ENCODE results near the gene NUDT22. TPM values are rescaled to one million over a fixed set of nuclear protein-coding genes. Genes with fewer than 3 reads are reported as not detected.

NUDT22 gene
- total RNA-seq, 2 experiments from 2014 or later = 86.7 to 91.6 TPM

DNA sequence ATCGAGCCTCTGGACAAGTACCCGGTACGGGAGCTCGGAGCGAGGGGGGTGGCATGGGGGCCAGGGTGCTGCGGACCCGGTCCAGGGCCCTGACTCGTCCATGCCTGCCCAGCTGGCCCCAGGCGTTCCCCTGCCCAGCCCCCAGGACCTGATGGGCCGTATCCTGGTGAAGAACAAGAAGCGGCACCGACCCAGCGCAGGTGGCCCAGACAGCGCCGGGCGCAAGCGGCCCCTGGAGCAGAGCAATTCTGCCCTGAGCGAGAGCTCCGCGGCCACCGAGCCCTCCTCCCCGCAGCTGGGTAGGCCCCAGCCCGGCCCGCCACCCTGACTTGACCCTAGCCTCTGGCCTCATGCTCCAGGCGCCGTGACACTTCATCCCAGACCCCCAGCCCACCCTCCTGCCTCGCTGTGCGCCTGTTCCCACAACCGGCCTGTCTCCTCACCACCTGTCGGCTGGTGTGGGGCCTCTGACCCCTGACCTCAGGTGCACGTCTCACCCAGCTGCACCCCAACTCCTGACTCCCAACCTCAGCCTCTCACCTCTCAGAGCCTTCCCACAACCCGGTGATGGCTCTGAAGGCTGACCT, 33.0 kb downstream of the NUDT22 start:
- POLR2A ChIA-PET = interaction anchor here (1.2 to 1.5 kb wide), 2 partner anchors 10 to 14 kb away, joined by 4 to 8 read pairs; no protein-coding TSS in a partner anchor
- no peak overlapping the region for H3K27ac Mint-ChIP-seq
- DNase-seq = no peak
- peaks cover 21% of the 10 kb centered on the region for H3K36me3 Mint-ChIP-seq (ENCODE audit: low read depth)
- H3K9me3 Mint-ChIP-seq (ENCODE audit: insufficient read depth) = no peaks in the 10 kb centered on the region
- H3K4me1 Mint-ChIP-seq (ENCODE audit: low read depth) = peaks cover 8% of the 10 kb centered on the region
- ATAC-seq = no peak
- CTCF ChIA-PET = no interaction called here
- H3K27me3 Mint-ChIP-seq (ENCODE audit: low read depth) = no peaks in the 10 kb centered on the region
- H3K4me3 Mint-ChIP-seq = no peak overlapping the region

GRCh38 chr11:64259533-64260067, 33.5 kb downstream of the NUDT22 start:
- ATAC-seq (no peak), DNase-seq (no peak)
- POLR2A ChIA-PET = interaction anchor here (1.2 to 1.5 kb wide), 2 partner anchors 9 to 15 kb away, joined by 4 to 8 read pairs; no protein-coding TSS in a partner anchor
- H3K27me3 Mint-ChIP-seq (ENCODE audit: low read depth) = no peaks in the 10 kb centered on the region
- H3K9me3 Mint-ChIP-seq (ENCODE audit: insufficient read depth) = no peaks in the 10 kb centered on the region
- peaks cover 7% of the 10 kb centered on the region for H3K4me1 Mint-ChIP-seq (ENCODE audit: low read depth)
- CTCF ChIA-PET = no interaction called here
- H3K27ac Mint-ChIP-seq = no peak overlapping the region
- no peak overlapping the region for H3K4me3 Mint-ChIP-seq
- peaks cover 23% of the 10 kb centered on the region for H3K36me3 Mint-ChIP-seq (ENCODE audit: low read depth)

DNA sequence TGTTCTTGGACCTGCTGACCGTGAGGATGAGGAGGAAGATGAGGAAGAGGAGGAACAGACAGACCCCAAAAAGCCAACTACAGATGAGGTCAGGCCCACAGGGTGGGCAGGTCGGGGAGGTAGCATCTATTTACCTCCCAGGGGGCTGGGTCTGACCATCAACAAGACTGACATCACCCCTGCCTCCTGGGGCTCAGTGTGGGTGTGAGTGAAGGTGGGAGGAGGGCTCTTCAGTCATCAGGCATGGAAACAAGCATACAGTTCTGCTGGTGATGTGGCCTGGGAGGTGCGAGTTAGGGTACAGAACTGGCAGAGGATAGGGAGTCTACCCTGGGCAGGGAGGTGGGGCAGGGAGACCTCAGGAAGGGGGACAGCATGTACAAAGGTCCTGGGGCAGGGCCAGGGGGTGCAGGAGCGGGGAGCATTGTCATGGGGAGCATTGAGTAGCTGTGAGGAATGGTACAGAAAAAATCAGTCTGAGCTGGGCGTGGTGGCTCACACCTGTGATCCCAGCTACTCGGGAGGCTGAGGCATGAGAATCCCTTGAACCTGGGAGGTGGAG, 34.2 kb downstream of the NUDT22 start:
- POLR2A ChIA-PET = no interaction called here
- peaks cover 7% of the 10 kb centered on the region for H3K4me1 Mint-ChIP-seq (ENCODE audit: low read depth)
- DNase-seq = no peak
- H3K36me3 Mint-ChIP-seq (ENCODE audit: low read depth) = peaks cover 23% of the 10 kb centered on the region
- no peaks in the 10 kb centered on the region for H3K9me3 Mint-ChIP-seq (ENCODE audit: insufficient read depth)
- H3K4me3 Mint-ChIP-seq = no peak overlapping the region
- no peaks in the 10 kb centered on the region for H3K27me3 Mint-ChIP-seq (ENCODE audit: low read depth)
- H3K27ac Mint-ChIP-seq = no peak overlapping the region
- no peak for ATAC-seq
- CTCF ChIA-PET = no interaction called here

- POLR2A ChIA-PET = interaction anchor here (0.8 to 1.5 kb wide), 3 partner anchors 10 to 38 kb away, joined by 3 read pairs; partner anchors contain the start of gene PPP1R14B
- H3K4me3 Mint-ChIP-seq = no peak overlapping the region
- ATAC-seq = no peak
Observed at GRCh38 chr11:64261556-64262080, 35.5 kb downstream of the NUDT22 start.

GRCh38 chr11:64262271-64263002, 36.4 kb downstream of the NUDT22 start:
- no peak for DNase-seq
- ChIA-PET CTCF (interaction anchor here (0.8 to 2.5 kb wide), 2 partner anchors 11 to 16 kb away, joined by 3 to 10 read pairs; partner anchors contain the start of genes PLCB3 and PPP1R14B), POLR2A (interaction anchor here (0.7 to 1.3 kb wide), 2 partner anchors 56 to 76 kb away, joined by 3 to 4 read pairs; partner anchors contain the start of gene FERMT3)
- ATAC-seq = no peak
- H3K9me3 Mint-ChIP-seq (ENCODE audit: insufficient read depth) = no peaks in the 10 kb centered on the region
- H3K4me1 Mint-ChIP-seq (ENCODE audit: low read depth) = peaks cover 9% of the 10 kb centered on the region
- H3K36me3 Mint-ChIP-seq (ENCODE audit: low read depth) = peaks cover 19% of the 10 kb centered on the region
- H3K27ac Mint-ChIP-seq = no peak overlapping the region
- H3K27me3 Mint-ChIP-seq (ENCODE audit: low read depth) = no peaks in the 10 kb centered on the region
- no peak overlapping the region for H3K4me3 Mint-ChIP-seq

More at GRCh38 chr11:64261556-64262080, 35.5 kb downstream of the NUDT22 start:
- CTCF ChIA-PET = interaction anchor here (0.7 to 2.5 kb wide), 3 partner anchors 10 to 583 kb away, joined by 3 to 10 read pairs (median 3); partner anchors contain the start of genes PLCB3 and PPP1R14B
- no peak for DNase-seq
- peaks cover 20% of the 10 kb centered on the region for H3K36me3 Mint-ChIP-seq (ENCODE audit: low read depth)
- no peaks in the 10 kb centered on the region for H3K27me3 Mint-ChIP-seq (ENCODE audit: low read depth)
- no peaks in the 10 kb centered on the region for H3K9me3 Mint-ChIP-seq (ENCODE audit: insufficient read depth)
- no peak overlapping the region for H3K27ac Mint-ChIP-seq
- H3K4me1 Mint-ChIP-seq (ENCODE audit: low read depth) = peaks cover 7% of the 10 kb centered on the region

DNA sequence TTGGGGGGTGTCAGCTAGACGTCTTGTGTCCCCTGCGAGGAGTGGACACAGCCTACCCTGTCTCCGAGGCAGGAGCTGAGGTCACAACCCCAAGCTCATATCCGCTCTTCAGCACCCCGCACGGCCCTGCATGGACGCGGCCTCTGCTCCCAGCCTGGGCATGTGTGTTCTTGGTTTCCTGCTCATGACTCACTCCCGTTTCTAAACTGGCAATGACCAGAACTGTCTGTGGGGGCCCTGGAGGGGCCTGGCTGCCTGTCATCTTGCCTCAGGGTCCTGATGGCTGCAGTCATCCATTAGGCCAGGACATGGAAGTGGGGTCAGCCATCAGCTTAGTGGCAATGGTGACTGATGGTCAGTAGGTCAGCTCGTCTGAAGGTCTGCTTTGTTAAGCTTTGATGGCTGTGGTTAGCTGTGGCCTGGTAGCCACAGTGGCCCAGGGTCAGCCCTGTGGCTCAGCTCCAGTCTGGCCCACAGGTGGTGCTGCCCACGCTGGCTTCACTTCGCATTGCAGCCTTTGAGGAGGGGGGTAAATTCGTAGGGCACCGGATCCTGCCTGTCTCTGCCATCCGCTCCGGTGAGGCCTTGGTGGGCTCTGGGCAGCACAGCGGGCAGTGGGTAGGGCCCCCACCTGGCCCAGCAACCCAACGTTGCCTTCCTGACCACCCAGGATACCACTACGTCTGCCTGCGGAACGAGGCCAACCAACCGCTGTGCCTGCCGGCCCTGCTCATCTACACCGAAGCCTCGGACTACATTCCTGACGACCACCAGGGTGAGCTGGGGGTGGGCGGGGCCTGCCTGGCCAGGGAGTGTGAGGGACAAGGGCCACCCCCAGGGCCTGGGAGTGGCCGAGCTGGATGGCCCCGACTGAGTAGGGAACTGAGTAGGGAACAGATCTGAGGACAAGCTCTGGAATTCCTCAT, 37.2 kb downstream of the NUDT22 start:
- Mint-ChIP-seq H3K4me3 (no peak overlapping the region), H3K27ac (no peak overlapping the region), H3K9me3 (ENCODE audit: insufficient read depth) (no peaks in the 10 kb centered on the region), H3K4me1 (ENCODE audit: low read depth) (peaks cover 17% of the 10 kb centered on the region), H3K36me3 (ENCODE audit: low read depth) (peaks cover 23% of the 10 kb centered on the region), H3K27me3 (ENCODE audit: low read depth) (no peaks in the 10 kb centered on the region)
- CTCF ChIA-PET = interaction anchor here (2.5 to 9.5 kb wide), 2 partner anchors 11 to 12 kb away, joined by 10 to 63 read pairs; partner anchors contain the start of gene PLCB3
- DNase-seq (no peak), ATAC-seq (no peak)
- POLR2A ChIA-PET = interaction anchor here (0.7 to 2.4 kb wide), 5 partner anchors 11 to 77 kb away, joined by 3 to 7 read pairs (median 4); partner anchors contain the start of genes FERMT3 and PLCB3

- ATAC-seq (no peak), DNase-seq (no peak)
- Mint-ChIP-seq H3K27me3 (ENCODE audit: low read depth) (no peaks in the 10 kb centered on the region), H3K27ac (no peak overlapping the region), H3K36me3 (ENCODE audit: low read depth) (peaks cover 28% of the 10 kb centered on the region), H3K4me3 (no peak overlapping the region), H3K9me3 (ENCODE audit: insufficient read depth) (no peaks in the 10 kb centered on the region), H3K4me1 (ENCODE audit: low read depth) (peaks cover 24% of the 10 kb centered on the region)
- ChIA-PET POLR2A (interaction anchor here (1.2 to 2.4 kb wide), 3 partner anchors 12 to 19 kb away, joined by 3 to 7 read pairs (median 4); partner anchors contain the start of gene PLCB3), CTCF (interaction anchor here (9.5 kb wide), 1 partner anchor 13 kb away, joined by 63 read pairs; the partner anchor contains the start of gene PLCB3)
Observed at GRCh38 chr11:64263947-64264317, 37.9 kb downstream of the NUDT22 start.

- H3K27ac Mint-ChIP-seq = no peak overlapping the region
- peaks cover 22% of the 10 kb centered on the region for H3K4me1 Mint-ChIP-seq (ENCODE audit: low read depth)
- H3K27me3 Mint-ChIP-seq (ENCODE audit: low read depth) = no peaks in the 10 kb centered on the region
- DNase-seq (no peak), ATAC-seq (no peak)
- POLR2A ChIA-PET = interaction anchor here (1.2 to 2.4 kb wide), 3 partner anchors 12 to 19 kb away, joined by 3 to 7 read pairs (median 4); partner anchors contain the start of gene PLCB3
- peaks cover 28% of the 10 kb centered on the region for H3K36me3 Mint-ChIP-seq (ENCODE audit: low read depth)
- CTCF ChIA-PET = interaction anchor here (9.5 kb wide), 1 partner anchor 13 kb away, joined by 63 read pairs; the partner anchor contains the start of gene PLCB3
- H3K4me3 Mint-ChIP-seq = no peak overlapping the region
- H3K9me3 Mint-ChIP-seq (ENCODE audit: insufficient read depth) = no peaks in the 10 kb centered on the region
Observed at GRCh38 chr11:64264371-64264852, 38.3 kb downstream of the NUDT22 start.

DNA sequence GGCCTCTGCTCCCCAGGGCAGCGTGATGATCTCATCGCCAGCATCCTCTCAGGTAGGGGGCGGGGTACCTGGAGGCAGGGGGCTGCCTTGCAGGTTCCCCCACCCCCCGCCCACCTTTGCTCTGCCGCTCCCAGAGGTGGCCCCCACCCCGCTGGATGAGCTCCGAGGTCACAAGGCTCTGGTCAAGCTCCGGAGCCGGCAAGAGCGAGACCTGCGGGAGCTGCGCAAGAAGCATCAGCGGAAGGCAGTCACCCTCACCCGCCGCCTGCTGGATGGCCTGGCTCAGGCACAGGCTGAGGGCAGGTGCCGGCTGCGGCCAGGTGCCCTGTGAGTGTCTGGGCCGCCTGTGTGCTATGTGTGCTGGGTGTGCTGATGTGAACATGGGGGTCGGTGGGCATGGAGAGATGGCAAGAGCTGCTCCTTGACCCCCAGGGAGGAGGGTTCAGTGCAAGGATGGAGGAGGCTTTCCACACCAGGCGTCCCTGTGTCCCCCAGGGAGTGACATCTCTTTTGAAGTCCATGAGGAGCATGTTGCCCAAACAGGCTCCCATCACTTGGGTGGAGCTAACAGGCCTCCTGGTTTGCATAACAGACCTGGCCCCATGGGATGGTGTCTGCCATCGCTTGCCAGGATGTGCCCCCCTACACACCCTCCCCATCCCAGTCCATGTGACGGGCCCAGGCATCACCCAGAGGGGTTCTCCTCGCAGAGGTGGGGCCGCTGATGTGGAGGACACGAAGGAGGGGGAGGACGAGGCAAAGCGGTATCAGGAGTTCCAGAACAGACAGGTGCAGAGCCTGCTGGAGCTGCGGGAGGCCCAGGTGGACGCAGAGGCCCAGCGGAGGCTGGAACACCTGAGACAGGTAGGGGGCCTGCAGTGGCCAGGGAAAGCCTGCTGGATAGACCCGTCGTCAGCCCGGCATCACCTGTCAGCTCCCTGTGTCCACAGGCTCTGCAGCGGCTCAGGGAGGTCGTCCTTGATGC, 39.4 kb downstream of the NUDT22 start:
- H3K27me3 Mint-ChIP-seq (ENCODE audit: low read depth) = no peaks in the 10 kb centered on the region
- peaks cover 27% of the 10 kb centered on the region for H3K36me3 Mint-ChIP-seq (ENCODE audit: low read depth)
- no peak overlapping the region for H3K4me3 Mint-ChIP-seq
- POLR2A ChIA-PET = interaction anchor here (0.6 to 2.4 kb wide), 4 partner anchors 13 to 43 kb away, joined by 3 to 7 read pairs (median 4); partner anchors contain the start of genes GPR137 and PLCB3
- no peak overlapping the region for H3K27ac Mint-ChIP-seq
- ATAC-seq = no peak
- CTCF ChIA-PET = interaction anchor here (9.5 to 15.6 kb wide), 2 partner anchors 14 to 37 kb away, joined by 63 to 148 read pairs; partner anchors contain the start of genes CATSPERZ, ESRRA and PLCB3
- DNase-seq = no peak
- no peaks in the 10 kb centered on the region for H3K9me3 Mint-ChIP-seq (ENCODE audit: insufficient read depth)
- peaks cover 23% of the 10 kb centered on the region for H3K4me1 Mint-ChIP-seq (ENCODE audit: low read depth)
